ENCODE data around the gene EIF1AX.

- no peak for TF ChIP-seq EP300 (IDR thresholded peaks at IDR 0.05)
- TF ChIP-seq POLR2AphosphoS5 (IDR thresholded peaks at IDR 0.05): no peak
Observed at GRCh38 chrX:20135944-20136343, 5.7 kb downstream of the EIF1AX start.

Measured in sigmoid colon (tissue), 4 donors.